ENCODE data around the gene COP1. TPM values are rescaled to one million over a fixed set of nuclear protein-coding genes. Genes with fewer than 3 reads are reported as not detected.

The COP1 gene
- total RNA-seq, 1 donor from 2014 or later: 46.3 TPM

- H3K4me1 ChIP-seq: peaks cover 9% of the 10 kb centered on the region
- H3K27ac ChIP-seq: no peak overlapping the region
- peaks cover 17% of the 10 kb centered on the region for H3K36me3 ChIP-seq
- intact Hi-C loops (cut with DNase I): no loop called here
- H3K27me3 ChIP-seq (ENCODE audit: low read depth): no peaks in the 10 kb centered on the region
- ATAC-seq (no peak), DNase-seq (no peak)
- H3K9me3 ChIP-seq: no peaks in the 10 kb centered on the region
- no peak for TF ChIP-seq CTCF (IDR thresholded peaks at IDR 0.05)
- H3K4me3 ChIP-seq: no peak overlapping the region
These were observed 23.5 kb downstream of the COP1 start for GRCh38 chr1:176183618-176184017.

- peaks cover 9% of the 10 kb centered on the region for H3K4me1 ChIP-seq
- ATAC-seq (no peak), DNase-seq (no peak)
- intact Hi-C loops (cut with DNase I): no loop called here
- no peak for TF ChIP-seq CTCF (IDR thresholded peaks at IDR 0.05)
- H3K9me3 ChIP-seq: no peaks in the 10 kb centered on the region
- H3K27me3 ChIP-seq (ENCODE audit: low read depth): no peaks in the 10 kb centered on the region
- no peak overlapping the region for H3K27ac ChIP-seq
- H3K36me3 ChIP-seq: peaks cover 34% of the 10 kb centered on the region
- H3K4me3 ChIP-seq: no peak overlapping the region
These were observed 28.8 kb downstream of the COP1 start for GRCh38 chr1:176178316-176178715.

GRCh38 chr1:176177764-176178163 is 29.3 kb downstream of the COP1 start:
- H3K27ac ChIP-seq: no peak overlapping the region
- TF ChIP-seq CTCF (IDR thresholded peaks at IDR 0.05): no peak
- no peak overlapping the region for H3K4me3 ChIP-seq
- no peaks in the 10 kb centered on the region for H3K9me3 ChIP-seq
- no peak for ATAC-seq
- intact Hi-C loops (cut with DNase I): no loop called here
- peaks cover 38% of the 10 kb centered on the region for H3K36me3 ChIP-seq
- H3K27me3 ChIP-seq (ENCODE audit: low read depth): no peaks in the 10 kb centered on the region
- DNase-seq: no peak
- H3K4me1 ChIP-seq: peaks cover 9% of the 10 kb centered on the region

GRCh38 chr1:176174108-176174507 is 33.0 kb downstream of the COP1 start:
- DNase-seq (no peak), ATAC-seq (no peak)
- TF ChIP-seq CTCF (IDR thresholded peaks at IDR 0.05): no peak
- no peaks in the 10 kb centered on the region for H3K27me3 ChIP-seq (ENCODE audit: low read depth)
- H3K9me3 ChIP-seq: no peaks in the 10 kb centered on the region
- H3K36me3 ChIP-seq: peaks cover 32% of the 10 kb centered on the region
- intact Hi-C loops (cut with DNase I): no loop called here
- H3K4me1 ChIP-seq: peaks cover 9% of the 10 kb centered on the region
- H3K4me3 ChIP-seq: no peak overlapping the region
- H3K27ac ChIP-seq: no peak overlapping the region

- peaks cover 32% of the 10 kb centered on the region for H3K36me3 ChIP-seq
- intact Hi-C loops (cut with DNase I): no loop called here
- H3K4me3 ChIP-seq: no peak overlapping the region
- no peak overlapping the region for H3K27ac ChIP-seq
- ATAC-seq (no peak), DNase-seq (no peak)
- H3K27me3 ChIP-seq (ENCODE audit: low read depth): no peaks in the 10 kb centered on the region
- no peaks in the 10 kb centered on the region for H3K9me3 ChIP-seq
- no peak for TF ChIP-seq CTCF (IDR thresholded peaks at IDR 0.05)
- no peaks in the 10 kb centered on the region for H3K4me1 ChIP-seq
These were observed 34.9 kb downstream of the COP1 start for GRCh38 chr1:176172215-176172614.

GRCh38 chr1:176167210-176167609 is 39.9 kb downstream of the COP1 start:
- TF ChIP-seq CTCF (IDR thresholded peaks at IDR 0.05): no peak
- Histone ChIP-seq H3K4me3 (no peak overlapping the region), H3K27me3 (ENCODE audit: low read depth) (no peaks in the 10 kb centered on the region), H3K4me1 (no peaks in the 10 kb centered on the region), H3K27ac (no peak overlapping the region), H3K36me3 (peaks cover 14% of the 10 kb centered on the region), H3K9me3 (no peaks in the 10 kb centered on the region)
- ATAC-seq (no peak), DNase-seq (no peak)
- intact Hi-C loops (cut with DNase I): no loop called here

Measured in lower lobe of right lung (tissue), 2 donors.